HTR-8/SVneo (cell line): Measurements from ENCODE around the gene KRTAP9-7.
A peak's percentile ranks its signal among the peaks of the same experiment; 100 is the strongest.
"Not testable (repeated sequence)": the region's sequence is repeated elsewhere in the genome, so short reads cannot be mapped to it uniquely, and the experiment has no call there.

Source experiments
- DNase-seq: peaks from one replicate; pipeline ENCODE4 v3.0.0; 2011; ENCODE audit warnings: low spot score, mixed read lengths; ENCODE audit not compliant: insufficient read length
- FAIRE-seq: peaks from 2 replicates; lab custom pipeline; 2011; peaks lifted over from hg19 to GRCh38; lab: Jason Lieb, UNC

The KRTAP9-7 gene

GRCh38 chr17:41275648-41276190 is at the start of gene KRTAP9-7:
KRTAP9-7 (plus strand) TSS chr17:41275698; CDS start chr17:41275698, 0 bp downstream.
- FAIRE-seq, result peak; percentile 55

GRCh38 chr17:41226051-41226450 is 49.4 kb upstream of the KRTAP9-7 start:
- FAIRE-seq (no peak), DNase-seq (no peak)

More at GRCh38 chr17:41275648-41276190, at the start of gene KRTAP9-7:
- DNase-seq, result not testable (repeated sequence)

- FAIRE-seq, DNase-seq: not testable (repeated sequence)
These were observed 48.9 kb upstream of the KRTAP9-7 start, which contains the start of gene KRTAP9-2 for GRCh38 chr17:41226598-41227095. KRTAP9-2 (plus strand) TSS chr17:41226648; CDS start chr17:41226655, 7 bp downstream.

- no peak for FAIRE-seq
- DNase-seq, result no peak
These were observed 45.4 kb upstream of the KRTAP9-7 start for GRCh38 chr17:41230094-41230493.

- no peak for DNase-seq
- no peak for FAIRE-seq
These were observed 43.8 kb upstream of the KRTAP9-7 start for GRCh38 chr17:41231731-41232130.

- FAIRE-seq, result peak; percentile 71
- DNase-seq, result not testable (repeated sequence)
These were observed 42.9 kb upstream of the KRTAP9-7 start, which contains the start of gene KRTAP9-3 for GRCh38 chr17:41232399-41233105. KRTAP9-3 (plus strand) TSS chr17:41232449; CDS start chr17:41232502, 53 bp downstream.

- not testable (repeated sequence) for DNase-seq, FAIRE-seq
These were observed 38.4 kb upstream of the KRTAP9-7 start for GRCh38 chr17:41237116-41237515.

GRCh38 chr17:41237949-41238437 is 37.5 kb upstream of the KRTAP9-7 start, which contains the start of gene KRTAP9-8:
KRTAP9-8 (plus strand) TSS chr17:41237999; CDS start chr17:41238052, 53 bp downstream.
- not testable (repeated sequence) for DNase-seq

GRCh38 chr17:41246995-41247787 is 28.3 kb upstream of the KRTAP9-7 start:
- not testable (repeated sequence) for DNase-seq, FAIRE-seq

More at GRCh38 chr17:41237949-41238437, 37.5 kb upstream of the KRTAP9-7 start, which contains the start of gene KRTAP9-8:
- not testable (repeated sequence) for FAIRE-seq

GRCh38 chr17:41249637-41250240 is 25.8 kb upstream of the KRTAP9-7 start, which contains the start of gene KRTAP9-4:
KRTAP9-4 (plus strand) TSS chr17:41249687; CDS start chr17:41249721, 34 bp downstream.
- DNase-seq, FAIRE-seq: not testable (repeated sequence)

- FAIRE-seq, result no peak
- DNase-seq, result no peak
These were observed 24.2 kb upstream of the KRTAP9-7 start for GRCh38 chr17:41251261-41251660.

GRCh38 chr17:41254861-41255260 is 20.6 kb upstream of the KRTAP9-7 start:
- FAIRE-seq (no peak), DNase-seq (no peak)

GRCh38 chr17:41255381-41256290 is 19.9 kb upstream of the KRTAP9-7 start, which contains the start of gene KRTAP9-9:
KRTAP9-9 (plus strand) TSS chr17:41255384.
- not testable (repeated sequence) for FAIRE-seq, DNase-seq

- FAIRE-seq (no peak), DNase-seq (no peak)
These were observed 19.2 kb upstream of the KRTAP9-7 start for GRCh38 chr17:41256291-41256685.

- FAIRE-seq, result no peak
- no peak for DNase-seq
These were observed 17.1 kb upstream of the KRTAP9-7 start for GRCh38 chr17:41258406-41258805.

- DNase-seq, result no peak
- FAIRE-seq, result no peak
These were observed 12.3 kb upstream of the KRTAP9-7 start for GRCh38 chr17:41263212-41263611.

GRCh38 chr17:41264599-41264998 is 10.9 kb upstream of the KRTAP9-7 start:
- FAIRE-seq, result peak; percentile 48
- no peak for DNase-seq

- DNase-seq (no peak), FAIRE-seq (no peak)
These were observed 10.4 kb upstream of the KRTAP9-7 start, which contains the start of gene KRTAP9-6 for GRCh38 chr17:41265078-41265477. KRTAP9-6 (plus strand) TSS chr17:41265378; CDS start chr17:41265378, 0 bp downstream.
